Tibial nerve (tissue), 4 donors: ENCODE measurements around the gene SLC25A10. TPM values are rescaled to one million over a fixed set of nuclear protein-coding genes. Genes with fewer than 3 reads are reported as not detected.

ENCODE experiments used
- DNase-seq, 2 donors: peaks; one replicate each; pipeline ENCODE4 v3.0.0-alpha.2; 2019; ENCODE audit warnings: low spot score in 2 of 2
- H3K27ac ChIP-seq, 4 donors: fragments of 200-600 bp; sonication (generic) in 3 of 4; one replicate each; pipeline ENCODE4 v1.5.1; 2017 to 2019; ENCODE audit warnings: mild to moderate bottlenecking in 1 of 4
- H3K27me3 ChIP-seq, 2 donors: fragments of 200-600 bp; sonication (generic) in 1 of 2; one replicate each; pipeline versions ENCODE4 v1.5.1 to v1.6.0; 2017 to 2019
- H3K36me3 ChIP-seq, 3 donors: fragments of 200-600 bp; sonication (generic); one replicate each; pipeline ENCODE4 v1.5.1; 2018 to 2019
- H3K4me1 ChIP-seq, 4 donors: fragments of 200-600 bp; sonication (generic) in 3 of 4; one replicate each; pipeline ENCODE4 v1.5.1; 2017 to 2019
- H3K4me3 ChIP-seq, 4 donors: fragments of 200-600 bp; sonication (generic) in 3 of 4; one replicate each; pipeline ENCODE4 v1.5.1; 2017 to 2019; ENCODE audit warnings: mild to moderate bottlenecking in 1 of 4, moderate library complexity in 1 of 4
- H3K9me3 ChIP-seq, 4 donors: fragments of 200-600 bp; sonication (generic) in 3 of 4; one replicate each; pipeline ENCODE4 v1.5.1; 2017 to 2019
- EP300 ChIP-seq, 2 donors: sonication (generic); formaldehyde crosslinking; IDR thresholded peaks; one replicate each; pipeline ENCODE4 v1.6.1; 2017; ENCODE audit warnings: antibody characterized with exemption in 2 of 2, mild to moderate bottlenecking in 1 of 2
- POLR2A ChIP-seq, 2 donors: fragments of 450-650 bp; IDR thresholded peaks; one replicate each; pipeline ENCODE4 v1.6.1; 2017; ENCODE audit warnings: antibody characterized with exemption in 2 of 2, mild to moderate bottlenecking in 2 of 2, moderate library complexity in 2 of 2
- WGBS, 2 donors: methylation state at CpG; one replicate each; pipeline ENCODE4 v1.1.5; 2018; 5-methylcytosine and 5-hydroxymethylcytosine counted together
- total RNA-seq, 4 donors: library from RNA; depleted of rRNA; stranded (reverse); fragments of >200 nt; gene quantifications; one replicate each; pipeline ENCODE4 v1.1.0, GENCODE V29; 2016
- TF ChIP-seq, protein P1 (sequence below), 5 experiments: fragments of 200-600 bp in 3 of 5; fragments of 450-650 bp in 2 of 5; sonication (generic) in 3 of 5; IDR thresholded peaks; one replicate each; pipeline ENCODE4 v1.5.1; 2016 to 2019; ENCODE audit warnings: antibody characterized with exemption in 5 of 5, mild to moderate bottlenecking in 3 of 5, moderate library complexity in 2 of 5

The SLC25A10 gene
- total RNA-seq, 4 donors from 2014 or later = 10.8 to 32.1 (median 22.6) TPM

DNA sequence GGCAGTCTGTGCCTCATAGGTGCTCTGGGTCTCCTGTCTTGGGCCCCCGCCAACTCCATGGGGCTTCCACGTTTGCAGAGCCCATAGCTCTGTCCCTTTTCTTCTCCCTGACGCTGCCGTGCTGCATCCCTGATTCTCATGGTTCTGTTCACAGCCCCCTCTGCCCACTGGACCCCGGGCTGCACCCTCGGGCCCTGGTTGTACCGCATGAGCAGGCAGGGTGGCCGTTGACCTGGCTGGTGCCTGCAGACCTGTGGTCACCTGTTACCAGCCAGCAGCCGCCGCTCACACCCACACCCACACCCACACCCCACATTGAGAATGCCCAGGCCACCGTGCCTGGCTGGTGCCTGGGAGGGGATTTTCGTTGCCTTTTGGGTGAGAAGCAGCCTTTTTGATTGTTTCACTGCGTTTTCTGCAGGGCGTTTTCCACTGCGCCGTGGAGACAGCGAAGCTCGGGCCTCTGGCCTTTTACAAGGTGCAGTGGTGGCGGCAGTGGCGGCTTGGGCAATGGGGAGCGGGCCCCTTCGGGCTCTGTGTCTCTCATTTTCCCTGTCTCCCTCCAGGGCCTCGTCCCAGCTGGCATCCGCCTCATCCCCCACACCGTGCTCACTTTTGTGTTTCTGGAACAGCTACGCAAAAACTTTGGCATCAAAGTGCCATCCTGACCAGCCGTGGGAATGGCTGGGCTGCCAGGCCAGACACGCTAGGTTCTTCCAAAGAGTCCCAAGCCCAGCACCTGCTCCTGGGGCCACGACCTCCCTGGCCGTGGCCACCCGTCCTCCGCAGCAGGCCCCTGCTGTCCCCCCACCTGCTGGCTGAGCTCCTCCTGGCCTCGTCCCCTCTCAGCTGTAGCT is 7.6 kb downstream of the SLC25A10 start:
- peaks cover 0 to 34% (median 7%) of the 10 kb centered on the region in 4 donors for H3K4me1 ChIP-seq
- H3K9me3 ChIP-seq = no peaks in the 10 kb centered on the region
- H3K27ac ChIP-seq = no peak overlapping the region
- H3K36me3 ChIP-seq = peaks cover 0 to 61% (median 0%) of the 10 kb centered on the region in 3 donors
- TF ChIP-seq POLR2A (IDR thresholded peaks at IDR 0.05) (no peak), EP300 (IDR thresholded peaks at IDR 0.05) (no peak)
- TF ChIP-seq, protein P1, sequence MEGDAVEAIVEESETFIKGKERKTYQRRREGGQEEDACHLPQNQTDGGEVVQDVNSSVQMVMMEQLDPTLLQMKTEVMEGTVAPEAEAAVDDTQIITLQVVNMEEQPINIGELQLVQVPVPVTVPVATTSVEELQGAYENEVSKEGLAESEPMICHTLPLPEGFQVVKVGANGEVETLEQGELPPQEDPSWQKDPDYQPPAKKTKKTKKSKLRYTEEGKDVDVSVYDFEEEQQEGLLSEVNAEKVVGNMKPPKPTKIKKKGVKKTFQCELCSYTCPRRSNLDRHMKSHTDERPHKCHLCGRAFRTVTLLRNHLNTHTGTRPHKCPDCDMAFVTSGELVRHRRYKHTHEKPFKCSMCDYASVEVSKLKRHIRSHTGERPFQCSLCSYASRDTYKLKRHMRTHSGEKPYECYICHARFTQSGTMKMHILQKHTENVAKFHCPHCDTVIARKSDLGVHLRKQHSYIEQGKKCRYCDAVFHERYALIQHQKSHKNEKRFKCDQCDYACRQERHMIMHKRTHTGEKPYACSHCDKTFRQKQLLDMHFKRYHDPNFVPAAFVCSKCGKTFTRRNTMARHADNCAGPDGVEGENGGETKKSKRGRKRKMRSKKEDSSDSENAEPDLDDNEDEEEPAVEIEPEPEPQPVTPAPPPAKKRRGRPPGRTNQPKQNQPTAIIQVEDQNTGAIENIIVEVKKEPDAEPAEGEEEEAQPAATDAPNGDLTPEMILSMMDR (IDR thresholded peaks at IDR 0.05) = no peak
- no peak overlapping the region for H3K4me3 ChIP-seq
- WGBS, 2 donors = 85 to 88% methylated on average over 33 of the region's 33 CpGs
- DNase-seq = no peak
- no peaks in the 10 kb centered on the region for H3K27me3 ChIP-seq

DNA sequence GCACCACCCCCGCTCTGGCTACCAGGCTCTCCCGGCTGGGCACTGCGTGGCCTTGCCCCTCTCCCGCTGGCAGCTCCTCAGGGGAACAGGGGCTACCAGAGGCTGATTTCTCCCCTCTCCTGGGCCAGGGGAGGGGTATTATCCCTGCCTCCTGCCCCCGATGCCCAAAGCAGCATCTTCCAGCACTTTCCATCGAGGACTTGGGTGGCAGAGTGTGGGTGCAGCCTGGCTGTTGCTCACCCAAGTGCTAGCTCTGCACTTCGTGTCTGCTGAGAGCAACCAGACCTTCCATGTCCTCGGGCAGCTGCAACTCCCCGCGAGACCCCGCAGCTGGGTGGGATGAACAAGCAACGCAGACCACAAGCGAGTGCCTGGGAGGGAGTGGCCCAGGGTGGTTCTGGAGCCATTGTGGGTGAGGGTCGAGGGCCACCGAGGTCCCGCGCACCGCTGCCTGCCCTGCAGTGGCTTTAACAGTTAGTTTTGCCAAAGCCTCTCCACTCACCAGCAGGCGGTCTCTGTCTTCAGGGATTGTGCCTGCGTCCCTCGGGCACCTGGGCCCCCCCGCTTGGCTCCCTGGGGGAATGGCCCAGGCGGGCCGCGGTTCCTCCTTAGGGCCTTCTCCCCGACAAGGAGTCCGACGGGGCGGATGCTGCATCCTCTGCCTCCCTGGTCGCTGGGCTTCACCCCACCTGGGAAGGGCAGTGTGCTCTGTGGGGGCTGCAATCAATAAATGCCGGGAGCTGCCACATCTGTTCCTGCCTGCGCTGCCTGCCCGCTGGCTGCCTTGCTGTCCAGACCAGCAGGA is 8.4 kb downstream of the SLC25A10 start:
- no peaks in the 10 kb centered on the region for H3K27me3 ChIP-seq
- DNase-seq = no peak
- no peak for TF ChIP-seq EP300 (IDR thresholded peaks at IDR 0.05)
- TF ChIP-seq POLR2A (IDR thresholded peaks at IDR 0.05) = no peak
- TF ChIP-seq, protein P1 (IDR thresholded peaks at IDR 0.05) = no peak
- no peaks in the 10 kb centered on the region for H3K9me3 ChIP-seq
- peaks cover 0 to 52% (median 0%) of the 10 kb centered on the region in 3 donors for H3K36me3 ChIP-seq
- WGBS, 2 donors = 77 to 83% methylated on average over 23 to 29 of the region's 33 CpGs
- H3K27ac ChIP-seq = no peak overlapping the region
- no peak overlapping the region for H3K4me3 ChIP-seq
- peaks cover 0 to 25% (median 7%) of the 10 kb centered on the region in 4 donors for H3K4me1 ChIP-seq

DNA sequence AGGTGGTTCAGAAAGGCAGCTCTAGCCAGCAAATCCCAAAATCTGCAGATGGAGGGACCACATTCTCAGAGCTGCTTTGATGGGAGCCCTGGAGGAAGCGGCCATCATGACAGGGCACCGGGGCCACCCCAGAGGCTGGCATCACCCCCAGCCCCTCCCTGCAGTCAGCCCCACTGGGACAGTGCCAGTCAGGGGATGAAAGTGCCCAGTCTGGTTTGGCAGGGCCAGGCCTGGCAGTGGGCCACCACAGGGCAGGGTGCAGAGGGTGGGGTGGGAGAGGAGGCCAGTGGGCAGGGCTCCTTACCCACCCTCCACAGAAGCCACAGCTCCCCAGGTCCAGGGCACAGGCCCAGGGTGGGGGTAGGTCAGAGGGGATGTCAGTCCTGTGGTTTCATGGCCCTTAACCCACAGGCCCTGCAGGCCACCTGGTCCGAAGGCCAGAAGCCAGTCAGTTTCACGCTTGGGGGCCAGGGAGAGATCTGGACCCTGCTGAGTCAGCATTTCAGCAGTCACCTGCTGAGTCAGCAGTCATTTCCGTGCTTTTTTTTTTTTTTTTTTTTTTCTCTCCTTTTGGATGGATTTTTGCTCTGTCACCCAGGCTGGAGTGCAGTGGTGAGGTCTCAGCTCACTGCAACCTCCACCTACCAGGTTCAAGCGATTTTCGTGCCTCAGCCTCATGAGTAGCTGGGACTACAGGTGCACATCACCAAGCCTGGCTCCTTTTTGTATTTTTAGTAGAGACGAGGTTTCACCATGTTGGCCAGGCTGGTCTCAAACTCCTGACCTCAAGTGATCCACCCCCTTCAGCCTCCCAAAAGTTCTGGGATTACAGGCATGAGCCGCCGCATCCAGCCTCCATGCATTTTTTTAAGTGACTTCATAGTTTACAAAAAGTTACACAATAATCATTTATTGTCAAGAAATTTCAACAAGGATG is 10.4 kb downstream of the SLC25A10 start:
- Histone ChIP-seq H3K4me3 (no peak overlapping the region), H3K27ac (no peak overlapping the region), H3K4me1 (peaks cover 0 to 25% (median 7%) of the 10 kb centered on the region in 4 donors), H3K36me3 (peaks cover 0 to 33% (median 0%) of the 10 kb centered on the region in 3 donors), H3K9me3 (no peaks in the 10 kb centered on the region), H3K27me3 (no peaks in the 10 kb centered on the region)
- WGBS, 2 donors = 34 to 46% methylated on average over 9 to 10 of the region's 10 CpGs
- TF ChIP-seq, protein P1 (IDR thresholded peaks at IDR 0.05) = no peak
- TF ChIP-seq POLR2A (IDR thresholded peaks at IDR 0.05) (no peak), EP300 (IDR thresholded peaks at IDR 0.05) (no peak)
- no peak for DNase-seq

DNA sequence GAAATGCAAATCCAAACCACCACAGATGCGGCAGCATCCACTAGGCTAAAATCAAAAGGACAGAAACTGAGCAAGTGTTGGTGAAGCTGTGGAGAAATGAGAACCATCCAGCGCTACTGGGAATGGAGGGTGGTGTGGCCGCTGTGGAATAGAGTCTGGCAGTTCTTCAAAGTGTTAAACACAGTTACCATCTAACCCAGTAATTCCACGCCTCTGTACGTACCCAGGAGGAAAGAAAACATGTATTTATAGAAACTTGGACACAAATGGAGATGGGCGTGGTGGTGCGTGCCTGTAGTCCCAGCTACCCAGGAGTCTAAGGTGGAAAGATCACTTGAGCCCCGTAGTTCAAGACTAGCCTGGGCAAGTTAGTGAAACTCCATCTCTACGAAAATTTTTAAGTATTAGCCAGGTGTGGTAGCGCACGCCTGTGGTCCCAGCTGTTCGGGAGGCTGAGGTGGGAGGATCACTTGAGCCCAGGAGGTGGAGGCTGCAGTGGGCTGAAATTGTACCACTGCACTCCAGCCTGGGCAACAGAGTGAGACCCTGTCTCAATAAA is 11.6 kb downstream of the SLC25A10 start:
- TF ChIP-seq POLR2A (IDR thresholded peaks at IDR 0.05) (no peak), EP300 (IDR thresholded peaks at IDR 0.05) (no peak)
- TF ChIP-seq, protein P1 (IDR thresholded peaks at IDR 0.05) = no peak
- peaks cover 0 to 25% (median 7%) of the 10 kb centered on the region in 4 donors for H3K4me1 ChIP-seq
- H3K27ac ChIP-seq = no peak overlapping the region
- peaks cover 0 to 20% (median 0%) of the 10 kb centered on the region in 3 donors for H3K36me3 ChIP-seq
- no peak for DNase-seq
- no peak overlapping the region for H3K4me3 ChIP-seq
- 45 to 46% methylated on average over 12 of the region's 12 CpGs for whole genome bisulfite sequencing, 2 donors
- peaks cover 0 to 2% of the 10 kb centered on the region in 2 donors for H3K27me3 ChIP-seq
- no peaks in the 10 kb centered on the region for H3K9me3 ChIP-seq
